Measurements from ENCODE around the gene TAS2R41.
A peak's percentile ranks its signal among the peaks of the same experiment; 100 is the strongest.

The TAS2R41 gene

DNA sequence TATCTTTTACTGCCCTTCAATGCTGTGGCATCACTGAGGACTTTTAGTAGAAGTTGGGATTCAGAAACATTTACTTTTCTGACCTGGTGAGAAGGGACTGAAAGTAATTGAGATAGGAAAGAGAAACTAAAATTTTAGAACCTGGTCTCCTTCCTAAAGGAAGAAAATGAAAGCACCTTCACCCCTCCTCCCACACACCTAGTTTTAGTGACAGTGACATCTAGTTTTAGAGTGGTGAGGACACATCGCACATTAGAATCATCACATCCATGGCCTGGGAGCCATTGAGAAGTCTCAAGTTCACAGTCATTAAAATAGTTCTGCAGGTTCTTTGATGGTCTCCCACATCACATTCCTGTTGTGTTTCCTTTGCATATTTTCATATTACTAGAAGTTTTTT lies 16.1 kb downstream of the TAS2R41 start:
- peak; percentile 61 for DNase-seq

GRCh38 chr7:143494622-143495021 lies 16.9 kb downstream of the TAS2R41 start:
- DNase-seq, result no peak

GRCh38 chr7:143495851-143496250 lies 18.2 kb downstream of the TAS2R41 start:
- peak; percentile 65 for DNase-seq

GRCh38 chr7:143496263-143496662 lies 18.6 kb downstream of the TAS2R41 start:
- DNase-seq, result no peak

DNA sequence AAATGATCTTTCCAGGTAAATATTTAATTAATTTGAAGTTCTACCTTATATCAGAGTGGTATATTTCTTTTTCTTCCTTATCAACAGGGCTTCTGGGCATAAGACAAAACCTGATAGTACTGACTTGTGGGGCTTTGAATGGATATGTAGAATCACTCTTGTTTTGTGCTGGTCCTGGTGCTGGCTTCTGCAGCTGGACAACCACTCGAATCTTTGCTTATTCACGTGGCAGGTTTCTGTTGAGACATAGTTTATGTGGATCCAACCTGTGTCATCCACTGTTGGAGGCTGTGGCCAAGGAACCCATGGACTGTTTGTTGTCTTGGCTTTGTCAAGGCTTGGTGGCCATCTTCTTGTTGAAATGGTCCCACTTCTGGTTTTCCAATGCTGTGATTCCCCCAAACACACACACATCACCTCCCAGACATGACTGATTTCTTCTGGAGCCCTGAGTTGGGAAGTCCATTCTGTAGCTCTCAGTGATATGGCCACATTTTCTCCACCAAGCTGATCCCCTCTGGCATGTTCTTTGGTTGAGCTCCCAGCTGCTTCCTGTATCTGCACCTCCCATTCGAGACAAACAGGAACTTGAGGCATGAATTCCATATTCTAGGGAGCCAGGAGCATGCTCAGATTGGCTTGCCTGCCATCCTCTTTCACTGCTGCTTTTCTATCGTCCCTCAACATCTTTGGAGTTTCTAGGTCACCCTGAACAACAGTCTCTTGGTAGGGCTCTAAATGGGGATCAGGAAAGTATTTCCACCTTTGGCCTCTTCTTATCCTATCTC lies 19.5 kb downstream of the TAS2R41 start:
- DNase-seq, result no peak

DNA sequence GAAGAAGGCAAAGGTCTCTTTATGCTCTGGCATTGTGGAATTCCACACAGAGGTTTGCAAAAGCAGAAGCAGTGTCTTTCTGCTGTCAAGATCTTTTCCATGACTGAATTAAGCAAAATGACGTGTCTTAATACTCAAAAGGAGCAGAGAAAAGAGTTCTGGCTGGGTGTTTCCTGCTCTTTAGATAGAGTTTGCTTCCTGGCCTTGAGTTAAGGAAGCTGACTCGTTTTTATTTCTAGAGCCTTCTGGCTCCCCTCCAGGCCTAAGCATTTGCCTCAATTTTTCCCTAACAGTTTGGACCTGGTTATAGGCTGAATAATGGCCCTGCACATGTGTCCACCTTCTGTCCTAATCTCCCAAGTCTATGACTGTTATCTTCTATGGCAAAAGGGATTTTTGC lies 21.6 kb downstream of the TAS2R41 start:
- DNase-seq, result peak; percentile 69

DNA sequence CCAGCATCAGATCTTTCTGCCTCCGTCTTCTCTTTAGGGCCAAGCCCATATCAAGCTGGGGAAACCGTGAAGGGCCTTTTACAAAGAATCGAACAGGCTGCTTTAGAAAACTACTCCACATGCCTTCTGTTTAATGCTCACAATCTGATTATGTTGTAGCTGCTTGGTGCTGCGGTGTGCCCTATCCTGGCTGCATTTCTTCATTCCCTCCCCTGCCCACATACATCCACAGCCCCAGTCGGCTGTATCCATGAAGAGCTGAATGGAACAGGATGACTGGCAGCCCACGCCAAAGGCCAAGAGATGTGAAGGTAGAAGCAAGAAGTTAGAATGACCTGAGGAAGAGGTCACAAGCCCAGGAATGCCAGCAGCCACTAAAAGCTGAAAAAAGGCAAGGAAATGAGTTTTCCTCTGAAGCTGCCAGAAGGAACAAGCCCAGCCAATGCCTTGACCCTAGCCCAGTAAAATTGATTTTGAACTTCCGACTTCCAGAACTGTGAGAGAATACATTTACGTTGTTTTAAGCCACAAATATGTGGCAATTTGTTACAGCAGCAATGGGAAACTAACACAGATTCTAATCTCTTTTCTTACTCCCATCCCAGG lies 22.2 kb downstream of the TAS2R41 start:
- no peak for DNase-seq

- DNase-seq, result no peak
These were observed 25.6 kb downstream of the TAS2R41 start for GRCh38 chr7:143503261-143503660.

DNA sequence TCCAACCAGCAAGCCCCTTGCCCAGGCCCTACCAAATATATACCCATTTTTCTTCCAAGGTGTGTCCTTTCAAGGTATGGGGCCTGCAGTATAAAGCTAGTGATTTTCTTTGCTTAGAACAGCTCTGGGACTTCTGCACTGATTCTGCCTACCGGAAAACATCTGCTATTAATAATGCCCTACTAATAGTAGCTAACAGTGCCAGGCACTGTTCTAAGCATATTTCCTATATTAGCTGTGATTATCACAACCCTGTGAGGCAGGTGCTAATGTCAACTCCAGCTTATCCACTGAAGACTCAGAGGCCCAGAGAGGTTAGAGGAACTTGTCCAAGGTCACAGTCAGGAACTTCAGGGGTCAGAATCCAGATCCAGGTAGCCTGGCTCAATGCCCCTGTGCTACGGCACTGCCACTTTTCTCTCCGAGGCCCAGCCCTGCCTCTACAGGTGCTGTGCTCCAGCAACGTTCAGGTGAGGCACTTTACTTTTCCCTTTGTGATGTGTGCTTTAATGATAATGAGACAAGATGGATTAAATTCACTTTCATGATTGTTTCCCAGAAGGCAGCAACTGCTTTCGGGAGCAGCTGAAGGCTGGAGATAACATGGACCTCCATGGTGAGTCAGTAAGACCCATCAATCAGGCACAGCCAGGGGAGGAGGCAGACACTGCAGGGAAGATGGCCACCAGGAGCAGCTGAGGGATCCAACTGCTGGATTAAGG lies 26.7 kb downstream of the TAS2R41 start:
- DNase-seq, result no peak

- DNase-seq, result peak; percentile 30
These were observed 27.2 kb downstream of the TAS2R41 start for GRCh38 chr7:143504937-143505297.

GRCh38 chr7:143505838-143506237 lies 28.2 kb downstream of the TAS2R41 start:
- DNase-seq, result peak; percentile 57

DNA sequence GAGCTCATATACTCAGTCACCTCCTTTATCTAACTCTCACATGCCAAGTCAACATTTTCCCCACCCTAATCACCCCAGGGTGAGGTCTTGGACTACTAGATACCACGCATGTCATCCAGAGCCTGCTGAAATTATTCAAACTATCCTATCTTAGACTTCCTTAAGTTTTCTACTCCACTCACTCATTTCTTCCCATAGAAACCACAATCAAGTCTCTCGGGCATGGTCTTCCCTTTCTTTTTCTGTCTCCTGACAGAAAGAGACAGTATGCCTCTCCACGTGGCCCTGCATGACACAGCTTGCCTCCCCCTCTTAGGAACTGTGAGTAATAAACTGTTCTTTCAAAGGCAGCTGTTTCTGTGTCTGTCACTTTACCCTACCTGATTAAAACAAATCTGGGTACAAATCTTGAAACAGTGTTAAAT lies 29.4 kb downstream of the TAS2R41 start:
- DNase-seq, result peak; percentile 73

DNA sequence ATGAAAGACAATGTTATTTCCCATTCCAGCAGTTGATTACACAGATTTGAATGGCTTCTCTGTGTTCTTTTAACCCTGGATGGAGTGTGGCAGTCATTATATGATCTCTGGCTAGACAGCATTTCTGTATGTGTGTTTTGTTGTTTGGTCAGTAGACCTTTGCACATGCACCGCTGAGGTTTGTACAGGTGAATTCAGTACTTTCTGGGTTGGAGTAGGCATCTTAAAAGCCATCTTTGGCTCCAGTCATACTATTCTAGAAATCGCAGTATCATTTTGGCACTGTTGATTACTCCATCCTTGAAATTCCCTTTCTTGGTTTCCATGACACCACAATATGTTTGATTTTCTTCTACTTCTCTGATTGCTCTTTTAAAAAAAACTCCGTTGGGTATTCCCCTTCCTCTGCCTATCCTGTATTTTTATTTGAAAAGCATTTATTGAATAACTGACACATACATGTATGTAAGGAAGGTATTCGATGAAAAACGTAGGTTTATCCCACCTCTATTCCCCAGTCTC lies 29.9 kb downstream of the TAS2R41 start:
- peak; percentile 82 for DNase-seq

DNA sequence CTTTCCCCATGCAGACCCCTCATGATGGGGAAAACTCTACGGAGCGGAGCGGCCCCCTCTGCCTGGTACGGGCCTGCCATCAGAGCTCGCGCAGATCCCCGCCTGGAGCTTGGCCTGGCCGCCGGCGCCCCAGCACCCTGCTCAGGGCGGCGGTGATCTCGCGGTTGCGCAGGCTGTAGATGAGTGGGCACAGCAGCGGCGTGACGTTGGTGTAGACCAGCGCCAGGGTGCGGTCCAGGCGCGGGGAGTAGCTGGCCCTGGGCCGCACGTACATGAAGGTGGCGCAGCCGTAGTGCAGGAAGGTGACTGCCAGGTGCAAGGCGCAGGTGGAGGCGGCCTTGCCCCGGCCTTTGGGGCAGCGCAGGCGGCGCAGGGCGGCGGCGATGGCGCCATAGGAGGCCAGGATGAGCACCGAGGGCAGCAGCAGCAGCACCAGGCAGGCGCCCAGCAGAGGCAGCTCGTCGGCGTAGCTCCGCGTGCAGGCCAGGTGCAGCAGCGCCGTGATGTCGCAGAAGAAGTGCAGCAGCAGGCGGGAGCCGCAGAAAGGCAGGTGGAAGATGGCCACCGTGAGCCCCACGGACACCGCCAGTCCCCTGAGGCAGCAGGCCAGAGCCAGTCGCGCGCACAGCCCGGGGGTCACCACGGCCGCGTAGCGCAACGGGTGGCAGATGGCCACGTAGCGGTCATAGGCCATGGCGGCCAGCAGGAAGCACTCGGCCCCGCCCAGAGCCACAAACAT lies 33.4 kb downstream of the TAS2R41 start:
- no peak for DNase-seq

GRCh38 chr7:143511593-143512047 lies 33.9 kb downstream of the TAS2R41 start:
- no peak for DNase-seq

GRCh38 chr7:143512488-143513340 lies 35.0 kb downstream of the TAS2R41 start:
- no peak for DNase-seq

GRCh38 chr7:143514487-143514886 lies 36.8 kb downstream of the TAS2R41 start:
- DNase-seq, result no peak

DNA sequence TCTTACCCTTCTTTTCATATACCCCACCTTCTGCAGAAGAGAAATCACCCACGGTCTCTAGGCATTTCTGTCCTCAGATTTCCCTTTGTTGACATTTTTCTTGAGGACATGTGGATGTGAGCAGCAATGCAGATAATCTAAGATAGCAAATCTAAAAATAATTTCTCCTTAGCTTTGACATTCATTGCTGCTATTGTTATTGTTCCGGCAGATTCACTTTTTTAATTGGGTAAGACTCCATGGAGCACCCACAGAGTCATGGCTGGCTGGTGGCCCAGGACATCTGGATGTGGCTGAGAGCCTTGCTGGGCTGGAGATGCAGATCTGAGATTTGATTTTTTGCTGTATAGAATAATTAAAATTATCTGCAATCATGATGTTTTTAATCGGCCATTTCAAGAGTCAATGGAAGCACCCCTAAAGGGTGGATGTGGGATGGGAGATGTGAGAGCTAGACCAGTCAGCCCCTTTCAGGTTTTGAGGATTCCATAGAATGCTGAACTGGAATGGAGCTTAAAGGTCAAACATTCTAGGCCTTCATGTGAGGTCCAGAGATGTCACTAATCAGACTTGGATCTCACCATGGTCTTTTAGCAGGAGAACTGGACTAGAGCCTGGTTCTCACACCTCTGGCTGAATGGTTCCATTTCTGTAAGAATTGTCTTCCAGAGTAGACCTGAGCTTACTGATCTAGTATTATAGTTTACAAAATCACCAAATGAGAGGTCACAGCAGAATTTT lies 37.5 kb downstream of the TAS2R41 start:
- DNase-seq, result no peak

DNA sequence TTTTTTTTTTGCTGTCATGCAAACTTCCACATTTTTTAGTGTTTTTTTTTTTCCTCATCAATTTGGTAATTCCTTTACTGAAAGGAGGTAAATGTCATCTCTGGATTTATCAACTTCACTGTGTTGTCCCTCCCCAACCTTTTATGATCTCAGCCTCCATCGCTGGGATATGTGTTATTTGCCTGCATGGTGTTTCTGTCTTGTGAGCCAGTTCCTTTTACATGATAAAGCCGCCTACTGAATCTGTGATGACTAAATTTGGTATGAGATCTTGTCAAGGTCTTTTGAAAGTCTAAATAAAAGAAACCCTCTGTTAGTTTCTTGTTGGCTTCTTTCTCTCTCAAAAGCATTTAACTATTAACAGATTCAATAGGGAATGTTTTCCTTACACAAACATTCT lies 39.3 kb downstream of the TAS2R41 start:
- DNase-seq, result peak; percentile 84

DNA sequence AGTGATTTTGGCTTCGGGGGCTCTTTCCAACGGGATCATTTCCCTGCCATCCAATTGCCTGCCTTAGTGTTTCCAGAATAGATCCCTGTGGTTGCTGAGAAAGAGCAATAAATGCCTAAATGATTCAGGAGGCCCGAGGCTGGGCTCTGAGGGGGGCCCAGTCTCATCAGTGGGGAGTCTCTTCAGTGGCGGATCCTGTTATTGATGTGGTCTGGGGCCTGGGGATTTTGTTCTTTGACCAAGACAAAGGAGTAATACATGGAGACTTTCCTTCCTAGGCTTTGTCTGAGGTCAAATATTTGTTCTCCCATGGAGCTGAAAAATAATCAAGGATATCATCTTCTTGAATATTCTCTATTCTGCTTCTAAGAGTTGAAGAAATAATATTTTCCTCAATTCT lies 40.8 kb downstream of the TAS2R41 start:
- DNase-seq, result no peak

GRCh38 chr7:143518941-143519340 lies 41.3 kb downstream of the TAS2R41 start:
- DNase-seq, result no peak

All from inflammatory macrophage treated with lipopolysaccharide for 4 hours (primary cell).